Medulla oblongata (tissue), 1 donor: ENCODE measurements around the gene SRCAP.

Experiments used
- DNase-seq: peaks from one replicate; pipeline ENCODE4 v3.0.0-alpha.2; 2015; ENCODE audit errors: extremely low spot score

SRCAP gene

GRCh38 chr16:30736995-30737793 lies 38.2 kb downstream of the SRCAP start:
- no peak for DNase-seq

- DNase-seq = no peak
These were observed 39.0 kb downstream of the SRCAP start for GRCh38 chr16:30737794-30738648.

GRCh38 chr16:30738984-30739951 lies 40.3 kb downstream of the SRCAP start:
- DNase-seq = no peak

GRCh38 chr16:30740364-30741251 lies 41.6 kb downstream of the SRCAP start:
- DNase-seq = peak; percentile 47

- no peak for DNase-seq
These were observed 42.5 kb downstream of the SRCAP start for GRCh38 chr16:30741461-30741914.

GRCh38 chr16:30743716-30744115 lies 44.7 kb downstream of the SRCAP start:
- DNase-seq = no peak

GRCh38 chr16:30744183-30744582 lies 45.2 kb downstream of the SRCAP start:
- no peak for DNase-seq

GRCh38 chr16:30745082-30745481 lies 46.1 kb downstream of the SRCAP start:
- DNase-seq = no peak

GRCh38 chr16:30746638-30747175 lies 47.7 kb downstream of the SRCAP start:
- DNase-seq = no peak

GRCh38 chr16:30747331-30747730 lies 48.4 kb downstream of the SRCAP start:
- DNase-seq = no peak

- DNase-seq = peak; percentile 100
These were observed 49.0 kb downstream of the SRCAP start, which contains the start of gene PHKG2 for GRCh38 chr16:30747799-30748633. PHKG2 (plus strand) TSS chr16:30748425; CDS start chr16:30748821, 396 bp downstream.

GRCh38 chr16:30748634-30749445 lies 49.9 kb downstream of the SRCAP start:
- no peak for DNase-seq

- DNase-seq = no peak
These were observed 51.2 kb downstream of the SRCAP start for GRCh38 chr16:30750201-30750600.

- no peak for DNase-seq
These were observed 52.0 kb downstream of the SRCAP start for GRCh38 chr16:30750876-30751465.

- no peak for DNase-seq
These were observed 54.6 kb downstream of the SRCAP start for GRCh38 chr16:30753596-30753995.

- DNase-seq = no peak
These were observed 57.2 kb downstream of the SRCAP start for GRCh38 chr16:30755955-30756780.

GRCh38 chr16:30756781-30757100 lies 57.8 kb downstream of the SRCAP start:
- DNase-seq = no peak
